A549 (cell line): ENCODE measurements around the gene NAALADL1. TPM values are rescaled to one million over a fixed set of nuclear protein-coding genes. Genes with fewer than 3 reads are reported as not detected.

Experiments
- ATAC-seq, 2 experiments: fragments of 200-7000 bp in 1 of 2; fragments of >200 bp in 1 of 2; cut with Nextera tagmentation in 1 of 2; cut with Tn5 transposase in 1 of 2; 3 replicates each; pipeline versions ENCODE4 v1.8.0 to v1.9.1; 2018 to 2020; ENCODE audit warnings: mild to moderate bottlenecking in 1 of 2, moderate library complexity in 1 of 2
- CTCF ChIA-PET: fragments of 300-600 bp; sonication (Branson Sonifier 250); formaldehyde crosslinking; extraction: SDS; loops from one replicate; lab custom pipeline; 2021; ENCODE audit warnings: antibody characterized with exemption, inconsistent platforms; lab: Yijun Ruan, JAX
- POLR2A ChIA-PET: fragments of 350-600 bp; formaldehyde crosslinking; extraction: SDS; loops from one replicate; lab custom pipeline; 2021; ENCODE audit warnings: antibody characterized with exemption, inconsistent platforms; lab: Yijun Ruan, JAX
- DNase-seq, 2 experiments: peaks; one replicate each; pipeline versions ENCODE4 v3.0.0 to v3.0.0-alpha.2; 2011 to 2016; ENCODE audit warnings: low read depth in 1 of 2, low spot score in 1 of 2
- FAIRE-seq: peaks from 2 replicates; lab custom pipeline; 2011; peaks lifted over from hg19 to GRCh38; lab: Jason Lieb, UNC
- H3K27ac ChIP-seq, 2 experiments: fragments of >200 bp; sonication (Bioruptor Twin); formaldehyde crosslinking; 3 replicates each; pipeline ENCODE4 v1.5.1; 2016 to 2017
- H3K4me1 ChIP-seq: fragments of >200 bp; sonication (Bioruptor Twin); formaldehyde crosslinking; 3 replicates; pipeline ENCODE4 v1.6.1; 2016
- H3K4me2 ChIP-seq: fragments of >200 bp; sonication (Bioruptor Twin); formaldehyde crosslinking; 3 replicates; pipeline ENCODE4 v1.6.1; 2016
- H3K4me3 ChIP-seq: fragments of >200 bp; sonication (Bioruptor Twin); formaldehyde crosslinking; 3 replicates; pipeline ENCODE4 v1.5.1; 2016
- H3K9me3 ChIP-seq: fragments of >200 bp; sonication (Bioruptor Twin); formaldehyde crosslinking; 3 replicates; pipeline ENCODE4 v1.6.1; 2016
- BHLHE40 ChIP-seq: IDR thresholded peaks from 2 replicates; pipeline ENCODE4 v1.6.1; 2012; ENCODE audit warnings: low read depth, low read length, inconsistent platforms
- CBX8 ChIP-seq: fragments of 200-600 bp; sonication (generic); IDR thresholded peaks from 2 replicates; pipeline ENCODE4 v1.6.1; 2016
- CEBPB ChIP-seq, 2 experiments: fragments of >200 bp in 1 of 2; sonication (Bioruptor Twin) in 1 of 2; formaldehyde crosslinking in 1 of 2; IDR thresholded peaks; 2 replicates each; pipeline ENCODE4 v1.6.1; 2012 to 2016
- HOXA7 ChIP-seq: fragments of 250-450 bp; sonication (Bioruptor Pico); IDR thresholded peaks from 2 replicates; pipeline ENCODE4 v1.5.0; 2020; ENCODE audit warnings: mild to moderate bottlenecking, moderate library complexity
- JUNB ChIP-seq: fragments of >200 bp; sonication (Bioruptor Twin); formaldehyde crosslinking; IDR thresholded peaks from 2 replicates; pipeline ENCODE4 v1.6.1; 2016
- NFE2L2 ChIP-seq: fragments of 150-350 bp; conservative IDR thresholded peaks from 2 replicates; pipeline ENCODE4 v1.6.1; 2014; ENCODE audit warnings: low read length
- NPAS2 ChIP-seq: fragments of 250-450 bp; sonication (Bioruptor Pico); IDR thresholded peaks from 2 replicates; pipeline ENCODE4 v1.8.0; 2022; ENCODE audit warnings: mild to moderate bottlenecking, moderate library complexity, borderline replicate concordance
- RAD21 ChIP-seq, 2 experiments: fragments of >200 bp in 1 of 2; sonication (Bioruptor Twin) in 1 of 2; formaldehyde crosslinking in 1 of 2; IDR thresholded peaks in 1 of 2; conservative IDR thresholded peaks in 1 of 2; 2 replicates in 1 of 2; 3 replicates in 1 of 2; pipeline ENCODE4 v1.6.1; 2012 to 2018; ENCODE audit warnings: inconsistent platforms in 1 of 2
- WGBS: methylation state at CpG from one replicate; pipeline ENCODE4 v1.1.6; 2017; ENCODE audit errors: missing lambda C conversion rate; 5-methylcytosine and 5-hydroxymethylcytosine counted together
- polyA plus RNA-seq, 4 experiments: library from polyadenylated mRNA; depleted of rRNA in 3 of 4; stranded (reverse); fragments of >200 nt; fragmentation: RNase III in 1 of 4; extraction: RNeasy Plus Mini Kit Qiagen cat#74134 plus additional on column Dnase treatment in 1 of 4; gene quantifications; 2 replicates in 3 of 4; 3 replicates in 1 of 4; pipeline ENCODE4 v1.2.3, GENCODE V29; 2011 to 2017
- TF ChIP-seq, protein P1 (sequence below): fragments of >200 bp; sonication (Bioruptor Twin); formaldehyde crosslinking; IDR thresholded peaks from 2 replicates; pipeline ENCODE4 v1.6.1; 2016
- TF ChIP-seq, protein P2 (sequence below): fragments of 200-600 bp; sonication (generic); IDR thresholded peaks from 2 replicates; pipeline ENCODE4 v1.6.1; 2016; ENCODE audit warnings: antibody characterized with exemption, mild to moderate bottlenecking, moderate library complexity
- TF ChIP-seq, protein P3 (sequence below): fragments of 250-450 bp; sonication (Bioruptor Pico); IDR thresholded peaks from 2 replicates; pipeline ENCODE4 v1.5.0; 2021; ENCODE audit warnings: mild to moderate bottlenecking, moderate library complexity, borderline replicate concordance
- TF ChIP-seq, protein P4 (sequence below): fragments of >200 bp; sonication (Bioruptor Twin); formaldehyde crosslinking; IDR thresholded peaks from 3 replicates; pipeline ENCODE4 v1.6.1; 2016
- TF ChIP-seq, protein P5 (sequence below): fragments of >200 bp; sonication (Bioruptor Twin); formaldehyde crosslinking; IDR thresholded peaks from 3 replicates; pipeline ENCODE4 v1.5.1; 2016
- TF ChIP-seq, protein P6 (sequence below): IDR thresholded peaks from 2 replicates; pipeline ENCODE4 v1.6.1; 2012

NAALADL1 gene
- polyA plus RNA-seq, 2 of the 4 experiments (the other 2 are of a cell fraction): not detected

DNA sequence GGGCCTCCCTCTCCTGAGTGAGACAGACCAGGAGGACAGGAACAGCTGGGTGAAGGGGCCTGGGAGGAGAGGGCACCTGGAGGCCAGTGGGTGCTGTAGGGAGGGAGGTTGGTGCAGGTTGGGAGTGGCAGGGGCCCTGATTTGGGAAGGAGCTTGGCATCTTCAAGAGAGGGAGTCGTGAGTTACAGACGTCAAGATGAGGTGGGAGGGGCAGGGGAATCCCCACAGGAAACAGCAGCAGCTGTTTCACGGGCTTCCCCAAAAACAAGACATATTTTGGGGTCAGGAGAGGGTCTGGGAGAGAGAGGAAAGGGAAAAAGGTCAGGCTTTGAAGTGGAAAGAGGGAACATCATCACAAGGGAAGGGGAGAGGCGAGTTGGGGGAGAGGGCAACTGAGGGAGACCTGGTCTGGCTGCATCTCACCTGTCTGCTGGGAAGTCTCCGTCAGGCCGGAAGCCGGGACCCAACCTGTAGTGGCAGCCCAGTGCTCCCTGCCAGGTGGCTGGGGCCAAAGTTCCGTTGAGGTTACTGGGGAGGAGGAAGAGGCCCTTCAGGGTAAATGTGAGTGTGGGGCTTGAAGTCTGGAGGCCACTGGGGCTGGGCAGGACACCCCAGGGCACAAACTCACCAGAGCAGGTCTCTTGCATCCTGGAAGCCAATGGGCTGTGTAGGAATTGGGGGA is 4.4 kb downstream of the NAALADL1 start:
- ChIA-PET CTCF (interaction anchor here (1.0 to 1.3 kb wide), 3 partner anchors 13 to 57 kb away, joined by 3 to 5 read pairs (median 3); partner anchors contain the start of genes BATF2 and SAC3D1), POLR2A (no interaction called here)
- H3K4me2 ChIP-seq: no peak overlapping the region
- 54% methylated on average over 8 of the region's 8 CpGs for WGBS
- DNase-seq: no peak
- no peaks in the 10 kb centered on the region for H3K9me3 ChIP-seq
- H3K27ac ChIP-seq: no peak overlapping the region
- FAIRE-seq: no peak
- H3K4me3 ChIP-seq: no peak overlapping the region
- ATAC-seq: 0 out of 6 replicates have a peak, but pooled peaks of 1 of the 2 experiments have one; percentile 27
- H3K4me1 ChIP-seq: no peaks in the 10 kb centered on the region
- TF ChIP-seq, protein P1, sequence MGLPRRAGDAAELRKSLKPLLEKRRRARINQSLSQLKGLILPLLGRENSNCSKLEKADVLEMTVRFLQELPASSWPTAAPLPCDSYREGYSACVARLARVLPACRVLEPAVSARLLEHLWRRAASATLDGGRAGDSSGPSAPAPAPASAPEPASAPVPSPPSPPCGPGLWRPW: no peak
- TF ChIP-seq, protein P2, sequence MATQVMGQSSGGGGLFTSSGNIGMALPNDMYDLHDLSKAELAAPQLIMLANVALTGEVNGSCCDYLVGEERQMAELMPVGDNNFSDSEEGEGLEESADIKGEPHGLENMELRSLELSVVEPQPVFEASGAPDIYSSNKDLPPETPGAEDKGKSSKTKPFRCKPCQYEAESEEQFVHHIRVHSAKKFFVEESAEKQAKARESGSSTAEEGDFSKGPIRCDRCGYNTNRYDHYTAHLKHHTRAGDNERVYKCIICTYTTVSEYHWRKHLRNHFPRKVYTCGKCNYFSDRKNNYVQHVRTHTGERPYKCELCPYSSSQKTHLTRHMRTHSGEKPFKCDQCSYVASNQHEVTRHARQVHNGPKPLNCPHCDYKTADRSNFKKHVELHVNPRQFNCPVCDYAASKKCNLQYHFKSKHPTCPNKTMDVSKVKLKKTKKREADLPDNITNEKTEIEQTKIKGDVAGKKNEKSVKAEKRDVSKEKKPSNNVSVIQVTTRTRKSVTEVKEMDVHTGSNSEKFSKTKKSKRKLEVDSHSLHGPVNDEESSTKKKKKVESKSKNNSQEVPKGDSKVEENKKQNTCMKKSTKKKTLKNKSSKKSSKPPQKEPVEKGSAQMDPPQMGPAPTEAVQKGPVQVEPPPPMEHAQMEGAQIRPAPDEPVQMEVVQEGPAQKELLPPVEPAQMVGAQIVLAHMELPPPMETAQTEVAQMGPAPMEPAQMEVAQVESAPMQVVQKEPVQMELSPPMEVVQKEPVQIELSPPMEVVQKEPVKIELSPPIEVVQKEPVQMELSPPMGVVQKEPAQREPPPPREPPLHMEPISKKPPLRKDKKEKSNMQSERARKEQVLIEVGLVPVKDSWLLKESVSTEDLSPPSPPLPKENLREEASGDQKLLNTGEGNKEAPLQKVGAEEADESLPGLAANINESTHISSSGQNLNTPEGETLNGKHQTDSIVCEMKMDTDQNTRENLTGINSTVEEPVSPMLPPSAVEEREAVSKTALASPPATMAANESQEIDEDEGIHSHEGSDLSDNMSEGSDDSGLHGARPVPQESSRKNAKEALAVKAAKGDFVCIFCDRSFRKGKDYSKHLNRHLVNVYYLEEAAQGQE: no peak
- no peak for TF ChIP-seq NFE2L2
- TF ChIP-seq CEBPB (IDR thresholded peaks at IDR 0.05): no peak
- TF ChIP-seq NPAS2 (CRISPR knock-in tag): no peak
- TF ChIP-seq BHLHE40: no peak
- no peak for TF ChIP-seq RAD21 (conservative IDR thresholded peaks at IDR 0.05 in 1 of 2, IDR thresholded peaks at IDR 0.05 in 1 of 2)
- no peak for TF ChIP-seq JUNB
- TF ChIP-seq, protein P3, sequence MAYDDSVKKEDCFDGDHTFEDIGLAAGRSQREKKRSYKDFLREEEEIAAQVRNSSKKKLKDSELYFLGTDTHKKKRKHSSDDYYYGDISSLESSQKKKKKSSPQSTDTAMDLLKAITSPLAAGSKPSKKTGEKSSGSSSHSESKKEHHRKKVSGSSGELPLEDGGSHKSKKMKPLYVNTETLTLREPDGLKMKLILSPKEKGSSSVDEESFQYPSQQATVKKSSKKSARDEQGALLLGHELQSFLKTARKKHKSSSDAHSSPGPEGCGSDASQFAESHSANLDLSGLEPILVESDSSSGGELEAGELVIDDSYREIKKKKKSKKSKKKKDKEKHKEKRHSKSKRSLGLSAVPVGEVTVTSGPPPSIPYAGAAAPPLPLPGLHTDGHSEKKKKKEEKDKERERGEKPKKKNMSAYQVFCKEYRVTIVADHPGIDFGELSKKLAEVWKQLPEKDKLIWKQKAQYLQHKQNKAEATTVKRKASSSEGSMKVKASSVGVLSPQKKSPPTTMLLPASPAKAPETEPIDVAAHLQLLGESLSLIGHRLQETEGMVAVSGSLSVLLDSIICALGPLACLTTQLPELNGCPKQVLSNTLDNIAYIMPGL (CRISPR knock-in tag): no peak
- TF ChIP-seq, protein P4, sequence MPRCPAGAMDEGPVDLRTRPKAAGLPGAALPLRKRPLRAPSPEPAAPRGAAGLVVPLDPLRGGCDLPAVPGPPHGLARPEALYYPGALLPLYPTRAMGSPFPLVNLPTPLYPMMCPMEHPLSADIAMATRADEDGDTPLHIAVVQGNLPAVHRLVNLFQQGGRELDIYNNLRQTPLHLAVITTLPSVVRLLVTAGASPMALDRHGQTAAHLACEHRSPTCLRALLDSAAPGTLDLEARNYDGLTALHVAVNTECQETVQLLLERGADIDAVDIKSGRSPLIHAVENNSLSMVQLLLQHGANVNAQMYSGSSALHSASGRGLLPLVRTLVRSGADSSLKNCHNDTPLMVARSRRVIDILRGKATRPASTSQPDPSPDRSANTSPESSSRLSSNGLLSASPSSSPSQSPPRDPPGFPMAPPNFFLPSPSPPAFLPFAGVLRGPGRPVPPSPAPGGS: no peak
- TF ChIP-seq, protein P5, sequence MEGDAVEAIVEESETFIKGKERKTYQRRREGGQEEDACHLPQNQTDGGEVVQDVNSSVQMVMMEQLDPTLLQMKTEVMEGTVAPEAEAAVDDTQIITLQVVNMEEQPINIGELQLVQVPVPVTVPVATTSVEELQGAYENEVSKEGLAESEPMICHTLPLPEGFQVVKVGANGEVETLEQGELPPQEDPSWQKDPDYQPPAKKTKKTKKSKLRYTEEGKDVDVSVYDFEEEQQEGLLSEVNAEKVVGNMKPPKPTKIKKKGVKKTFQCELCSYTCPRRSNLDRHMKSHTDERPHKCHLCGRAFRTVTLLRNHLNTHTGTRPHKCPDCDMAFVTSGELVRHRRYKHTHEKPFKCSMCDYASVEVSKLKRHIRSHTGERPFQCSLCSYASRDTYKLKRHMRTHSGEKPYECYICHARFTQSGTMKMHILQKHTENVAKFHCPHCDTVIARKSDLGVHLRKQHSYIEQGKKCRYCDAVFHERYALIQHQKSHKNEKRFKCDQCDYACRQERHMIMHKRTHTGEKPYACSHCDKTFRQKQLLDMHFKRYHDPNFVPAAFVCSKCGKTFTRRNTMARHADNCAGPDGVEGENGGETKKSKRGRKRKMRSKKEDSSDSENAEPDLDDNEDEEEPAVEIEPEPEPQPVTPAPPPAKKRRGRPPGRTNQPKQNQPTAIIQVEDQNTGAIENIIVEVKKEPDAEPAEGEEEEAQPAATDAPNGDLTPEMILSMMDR: no peak
- no peak for TF ChIP-seq HOXA7 (CRISPR knock-in tag)
- TF ChIP-seq, all 56 proteins: peak for 0

DNA sequence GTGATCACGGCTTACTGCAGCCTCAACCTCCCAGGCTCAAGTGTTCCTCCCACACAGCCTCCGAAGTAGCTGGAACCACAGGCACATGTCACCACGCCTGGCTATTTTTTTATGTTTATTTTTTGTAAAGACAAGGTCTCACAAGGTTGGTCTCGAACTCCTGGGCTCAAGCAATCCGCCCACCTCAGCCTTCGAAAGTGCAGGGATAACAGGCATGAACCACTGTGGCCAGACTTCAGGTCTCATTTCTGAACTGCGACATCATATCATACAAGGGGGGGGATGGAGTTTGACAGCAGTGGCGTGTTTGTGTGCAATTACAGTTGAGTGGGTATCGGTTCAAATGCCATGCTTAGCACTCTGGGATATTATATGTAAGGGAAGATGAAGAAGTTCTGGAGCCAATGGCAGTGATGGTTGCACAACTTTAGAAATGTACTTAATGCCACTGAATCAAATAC is 6.9 kb downstream of the NAALADL1 start:
- no peak for ATAC-seq
- H3K4me1 ChIP-seq: no peaks in the 10 kb centered on the region
- TF ChIP-seq CBX8: no peak
- TF ChIP-seq, protein P6, sequence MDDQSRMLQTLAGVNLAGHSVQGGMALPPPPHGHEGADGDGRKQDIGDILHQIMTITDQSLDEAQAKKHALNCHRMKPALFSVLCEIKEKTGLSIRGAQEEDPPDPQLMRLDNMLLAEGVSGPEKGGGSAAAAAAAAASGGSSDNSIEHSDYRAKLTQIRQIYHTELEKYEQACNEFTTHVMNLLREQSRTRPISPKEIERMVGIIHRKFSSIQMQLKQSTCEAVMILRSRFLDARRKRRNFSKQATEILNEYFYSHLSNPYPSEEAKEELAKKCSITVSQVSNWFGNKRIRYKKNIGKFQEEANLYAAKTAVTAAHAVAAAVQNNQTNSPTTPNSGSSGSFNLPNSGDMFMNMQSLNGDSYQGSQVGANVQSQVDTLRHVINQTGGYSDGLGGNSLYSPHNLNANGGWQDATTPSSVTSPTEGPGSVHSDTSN: no peak
- TF ChIP-seq, all 56 proteins: peak for 0
- POLR2A ChIA-PET: no interaction called here
- Histone ChIP-seq H3K4me2 (no peak overlapping the region), H3K27ac (no peak overlapping the region), H3K4me3 (no peak overlapping the region), H3K9me3 (no peaks in the 10 kb centered on the region)
- CTCF ChIA-PET: interaction anchor here (0.6 to 1.0 kb wide), 4 partner anchors 26 to 253 kb away, joined by 3 to 4 read pairs (median 3); partner anchors contain the start of gene ARL2
- 83% methylated on average over 9 of the region's 9 CpGs for WGBS
- DNase-seq (no peak), FAIRE-seq (no peak)
